Embryonic facial prominence (tissue), 1 donor: ENCODE data around the gene CPEB1.
"Not testable (repeated sequence)": the region's sequence is repeated elsewhere in the genome, so short reads cannot be mapped to it uniquely, and the experiment has no call there.

ENCODE experiments used
- DNase-seq: peaks from one replicate; pipeline ENCODE4 v3.0.0-alpha.2; 2016; ENCODE audit errors: extremely low spot score

CPEB1 gene

GRCh38 chr15:82513587-82513986 is 133.6 kb downstream of the CPEB1 start:
- not testable (repeated sequence) for DNase-seq

- not testable (repeated sequence) for DNase-seq
These were observed 139.5 kb downstream of the CPEB1 start for GRCh38 chr15:82507693-82508092.

GRCh38 chr15:82507087-82507486 is 140.1 kb downstream of the CPEB1 start:
- DNase-seq, result not testable (repeated sequence)

- not testable (repeated sequence) for DNase-seq
These were observed 141.3 kb downstream of the CPEB1 start for GRCh38 chr15:82505842-82506241.

- not testable (repeated sequence) for DNase-seq
These were observed 143.1 kb downstream of the CPEB1 start for GRCh38 chr15:82504074-82504473.

GRCh38 chr15:82502700-82503339 is 144.3 kb downstream of the CPEB1 start:
- not testable (repeated sequence) for DNase-seq

GRCh38 chr15:82500772-82501171 is 146.4 kb downstream of the CPEB1 start:
- DNase-seq, result not testable (repeated sequence)

- not testable (repeated sequence) for DNase-seq
These were observed 149.2 kb downstream of the CPEB1 start for GRCh38 chr15:82497978-82498377.
